Measurements from ENCODE around the gene FOCAD.

The FOCAD gene

GRCh38 chr9:20854444-20854843 lies 170.4 kb downstream of the FOCAD start:
- peaks cover 35% of the 10 kb centered on the region for H3K9me3 Mint-ChIP-seq
- H3K27me3 Mint-ChIP-seq (ENCODE audit: low read depth, poor library complexity) = no peaks in the 10 kb centered on the region
- no peak for DNase-seq
- H3K4me3 Mint-ChIP-seq = no peak overlapping the region
- no peaks in the 10 kb centered on the region for H3K4me1 Mint-ChIP-seq
- H3K27ac Mint-ChIP-seq = no peak overlapping the region
- TF ChIP-seq CTCF (IDR thresholded peaks at IDR 0.05) = no peak
- peaks cover 38% of the 10 kb centered on the region for H3K36me3 Mint-ChIP-seq (ENCODE audit: low read depth)

- no peak for TF ChIP-seq CTCF (IDR thresholded peaks at IDR 0.05)
- no peak overlapping the region for H3K4me3 Mint-ChIP-seq
- no peak for DNase-seq
- peaks cover 50% of the 10 kb centered on the region for H3K36me3 Mint-ChIP-seq (ENCODE audit: low read depth)
- H3K4me1 Mint-ChIP-seq = no peaks in the 10 kb centered on the region
- no peaks in the 10 kb centered on the region for H3K27me3 Mint-ChIP-seq (ENCODE audit: low read depth, poor library complexity)
- no peak overlapping the region for H3K27ac Mint-ChIP-seq
- H3K9me3 Mint-ChIP-seq = peaks cover 5% of the 10 kb centered on the region
These were observed 179.9 kb downstream of the FOCAD start for GRCh38 chr9:20863945-20864344.

GRCh38 chr9:20865347-20865746 lies 181.3 kb downstream of the FOCAD start:
- H3K9me3 Mint-ChIP-seq = peaks cover 4% of the 10 kb centered on the region
- DNase-seq = no peak

GRCh38 chr9:20870115-20870514 lies 186.1 kb downstream of the FOCAD start:
- Mint-ChIP-seq H3K9me3 (no peaks in the 10 kb centered on the region), H3K27me3 (ENCODE audit: low read depth, poor library complexity) (no peaks in the 10 kb centered on the region), H3K27ac (no peak overlapping the region), H3K36me3 (ENCODE audit: low read depth) (peaks cover 41% of the 10 kb centered on the region), H3K4me3 (no peak overlapping the region), H3K4me1 (peaks cover 8% of the 10 kb centered on the region)
- TF ChIP-seq CTCF (IDR thresholded peaks at IDR 0.05) = no peak
- no peak for DNase-seq

More at GRCh38 chr9:20865347-20865746, 181.3 kb downstream of the FOCAD start:
- Mint-ChIP-seq H3K4me3 (no peak overlapping the region), H3K27ac (no peak overlapping the region), H3K27me3 (ENCODE audit: low read depth, poor library complexity) (no peaks in the 10 kb centered on the region), H3K4me1 (no peaks in the 10 kb centered on the region), H3K36me3 (ENCODE audit: low read depth) (peaks cover 52% of the 10 kb centered on the region)
- no peak for TF ChIP-seq CTCF (IDR thresholded peaks at IDR 0.05)

GRCh38 chr9:20872340-20872977 lies 188.4 kb downstream of the FOCAD start:
- Mint-ChIP-seq H3K4me1 (peaks cover 8% of the 10 kb centered on the region), H3K9me3 (no peaks in the 10 kb centered on the region), H3K36me3 (ENCODE audit: low read depth) (peaks cover 29% of the 10 kb centered on the region), H3K4me3 (no peak overlapping the region), H3K27me3 (ENCODE audit: low read depth, poor library complexity) (no peaks in the 10 kb centered on the region), H3K27ac (no peak overlapping the region)
- TF ChIP-seq CTCF (IDR thresholded peaks at IDR 0.05) = no peak
- no peak for DNase-seq

GRCh38 chr9:20873240-20873865 lies 189.3 kb downstream of the FOCAD start:
- Mint-ChIP-seq H3K36me3 (ENCODE audit: low read depth) (peaks cover 35% of the 10 kb centered on the region), H3K4me3 (no peak overlapping the region), H3K4me1 (peaks cover 8% of the 10 kb centered on the region), H3K9me3 (no peaks in the 10 kb centered on the region), H3K27me3 (ENCODE audit: low read depth, poor library complexity) (no peaks in the 10 kb centered on the region), H3K27ac (no peak overlapping the region)
- TF ChIP-seq CTCF (IDR thresholded peaks at IDR 0.05) = no peak
- no peak for DNase-seq

Data from nephron progenitor cell (in vitro differentiated cells).